Activated CD4-positive, alpha-beta T cell treated with anti-CD3 and anti-CD28 coated beads for 1 hour (primary cell): ENCODE data around the gene CD300LF.

Experiments used
- DNase-seq: peaks from one replicate; pipeline ENCODE4 v3.0.0-alpha.2; 2020

The CD300LF gene

GRCh38 chr17:74712756-74713155 is at the start of gene CD300LF:
CD300LF (minus strand) TSS chr17:74712923; CDS start chr17:74712866, 57 bp downstream.
- DNase-seq, result no peak

- DNase-seq, result no peak
These were observed 49.2 kb upstream of the CD300LF start for GRCh38 chr17:74761931-74762330.

- DNase-seq, result no peak
These were observed 48.7 kb upstream of the CD300LF start for GRCh38 chr17:74761419-74761818.

GRCh38 chr17:74760404-74761105 is 47.8 kb upstream of the CD300LF start:
- no peak for DNase-seq

GRCh38 chr17:74759941-74760340 is 47.2 kb upstream of the CD300LF start:
- DNase-seq, result no peak

GRCh38 chr17:74759243-74759801 is 46.6 kb upstream of the CD300LF start:
- DNase-seq, result no peak

GRCh38 chr17:74758848-74759168 is 46.1 kb upstream of the CD300LF start:
- no peak for DNase-seq

GRCh38 chr17:74757931-74758847 is 45.5 kb upstream of the CD300LF start:
- DNase-seq, result no peak

- no peak for DNase-seq
These were observed 44.8 kb upstream of the CD300LF start for GRCh38 chr17:74757502-74757901.

GRCh38 chr17:74756891-74757290 is 44.2 kb upstream of the CD300LF start:
- DNase-seq, result no peak

GRCh38 chr17:74755533-74755932 is 42.8 kb upstream of the CD300LF start:
- DNase-seq, result no peak

GRCh38 chr17:74754832-74755231 is 42.1 kb upstream of the CD300LF start:
- no peak for DNase-seq

- DNase-seq, result no peak
These were observed 40.2 kb upstream of the CD300LF start for GRCh38 chr17:74752822-74753401.

GRCh38 chr17:74752415-74752814 is 39.7 kb upstream of the CD300LF start:
- no peak for DNase-seq

- no peak for DNase-seq
These were observed 37.8 kb upstream of the CD300LF start for GRCh38 chr17:74750327-74751069.

GRCh38 chr17:74750039-74750326 is 37.3 kb upstream of the CD300LF start:
- no peak for DNase-seq

- DNase-seq, result no peak
These were observed 36.7 kb upstream of the CD300LF start for GRCh38 chr17:74749279-74750038.

GRCh38 chr17:74748529-74749278 is 36.0 kb upstream of the CD300LF start, which contains the start of gene NHERF1:
NHERF1 (plus strand) TSS chr17:74748628; CDS start chr17:74748847, 219 bp downstream.
- peak; percentile 91 for DNase-seq

- no peak for DNase-seq
These were observed 35.5 kb upstream of the CD300LF start for GRCh38 chr17:74748279-74748528.

- no peak for DNase-seq
These were observed 34.2 kb upstream of the CD300LF start for GRCh38 chr17:74746922-74747321.

GRCh38 chr17:74746376-74746775 is 33.7 kb upstream of the CD300LF start:
- DNase-seq, result no peak
